HepG2 (cell line): Measurements from ENCODE around the gene ESPNL. TPM values are rescaled to one million over a fixed set of nuclear protein-coding genes. Genes with fewer than 3 reads are reported as not detected.

Experiments used
- AKAP8 ChIP-seq: sonication (generic); formaldehyde crosslinking; IDR thresholded peaks from 2 replicates; pipeline ENCODE4 v1.5.1; 2020; ENCODE audit warnings: mild to moderate bottlenecking, missing genetic modification reagents
- KDM4B ChIP-seq: sonication (generic); formaldehyde crosslinking; IDR thresholded peaks from 2 replicates; pipeline ENCODE4 v1.4.0; 2020; ENCODE audit warnings: missing genetic modification reagents
- KLF12 ChIP-seq: sonication (generic); formaldehyde crosslinking; IDR thresholded peaks from 2 replicates; pipeline ENCODE4 v1.4.0; 2020; ENCODE audit warnings: missing genetic modification reagents, borderline replicate concordance
- KLF15 ChIP-seq: sonication (generic); formaldehyde crosslinking; IDR thresholded peaks from 2 replicates; pipeline ENCODE4 v1.8.1; 2023; ENCODE audit warnings: borderline replicate concordance, mild to moderate bottlenecking, inconsistent platforms, missing genetic modification reagents, mixed read lengths
- KMT2A ChIP-seq: sonication (generic); formaldehyde crosslinking; IDR thresholded peaks from 2 replicates; pipeline ENCODE4 v1.4.0; 2020; ENCODE audit warnings: missing genetic modification reagents
- MEIS1 ChIP-seq: sonication (generic); formaldehyde crosslinking; IDR thresholded peaks from 2 replicates; pipeline ENCODE4 v1.9.0; 2021; ENCODE audit warnings: mild to moderate bottlenecking, missing genetic modification reagents, moderate library complexity, borderline replicate concordance
- SMAD3 ChIP-seq: sonication (generic); formaldehyde crosslinking; IDR thresholded peaks from 2 replicates; pipeline ENCODE4 v1.4.0; 2020; ENCODE audit warnings: missing genetic modification reagents
- SRY ChIP-seq: sonication (generic); formaldehyde crosslinking; IDR thresholded peaks from 2 replicates; pipeline ENCODE4 v1.8.0; 2022; ENCODE audit warnings: mild to moderate bottlenecking, missing genetic modification reagents
- XBP1 ChIP-seq: sonication (generic); formaldehyde crosslinking; IDR thresholded peaks from 2 replicates; pipeline ENCODE4 v1.5.0; 2020; ENCODE audit warnings: missing genetic modification reagents
- ZNF160 ChIP-seq: sonication (generic); formaldehyde crosslinking; IDR thresholded peaks from 2 replicates; pipeline ENCODE4 v1.8.0; 2022; ENCODE audit warnings: mild to moderate bottlenecking, inconsistent platforms, missing genetic modification reagents
- ZNF253 ChIP-seq: sonication (generic); formaldehyde crosslinking; IDR thresholded peaks from 2 replicates; pipeline ENCODE4 v1.8.0; 2022; ENCODE audit warnings: mild to moderate bottlenecking, missing genetic modification reagents, borderline replicate concordance
- ZNF30 ChIP-seq: sonication (generic); formaldehyde crosslinking; IDR thresholded peaks from 2 replicates; pipeline ENCODE4 v1.5.0; 2020; ENCODE audit warnings: mild to moderate bottlenecking, missing genetic modification reagents
- ZNF891 ChIP-seq: sonication (generic); formaldehyde crosslinking; IDR thresholded peaks from 2 replicates; pipeline ENCODE4 v1.5.0; 2020; ENCODE audit warnings: mild to moderate bottlenecking, missing genetic modification reagents
- polyA plus RNA-seq, 8 experiments: library from polyadenylated mRNA; depleted of rRNA in 3 of 8; stranded (reverse) in 7 of 8; unstranded in 1 of 8; fragments of >200 nt; fragmentation: Illumina TruSeq in 4 of 8; extraction: Trizol in 4 of 8; gene quantifications; 2 replicates each; pipeline versions ENCODE4 v1.2.1 to v1.2.3, GENCODE V29; 2011 to 2016; ENCODE audit warnings: low read depth in 4 of 8, missing spikeins in 1 of 8, mixed read lengths in 1 of 8; ENCODE audit not compliant: insufficient read depth in 1 of 8
- total RNA-seq, 5 experiments: library from RNA; depleted of rRNA; stranded (reverse); fragments of >200 nt; fragmentation: Illumina TruSeq; extraction: Trizol; gene quantifications; 2 replicates each; pipeline ENCODE4 v1.2.3, GENCODE V29; 2016; ENCODE audit warnings: low read depth in 1 of 5
- TF ChIP-seq, protein P1 (sequence below): sonication (generic); formaldehyde crosslinking; IDR thresholded peaks from 2 replicates; pipeline ENCODE4 v1.5.1; 2020; ENCODE audit warnings: mild to moderate bottlenecking, missing genetic modification reagents, moderate library complexity
- TF ChIP-seq, protein P2 (sequence below): sonication (generic); formaldehyde crosslinking; IDR thresholded peaks from 2 replicates; pipeline ENCODE4 v1.5.0; 2020; ENCODE audit warnings: missing genetic modification reagents
- TF ChIP-seq, protein P3 (sequence below): sonication (generic); formaldehyde crosslinking; IDR thresholded peaks from 2 replicates; pipeline ENCODE4 v1.5.0; 2020; ENCODE audit warnings: missing genetic modification reagents
- TF ChIP-seq, protein P4 (sequence below): sonication (generic); formaldehyde crosslinking; IDR thresholded peaks from 2 replicates; pipeline ENCODE4 v1.8.0; 2022; ENCODE audit warnings: mild to moderate bottlenecking, missing genetic modification reagents, borderline replicate concordance
- TF ChIP-seq, protein P5 (sequence below): sonication (generic); formaldehyde crosslinking; IDR thresholded peaks from 2 replicates; pipeline ENCODE4 v1.4.0; 2020; ENCODE audit warnings: low read depth, mild to moderate bottlenecking, missing genetic modification reagents
- TF ChIP-seq, protein P6 (sequence below): sonication (generic); formaldehyde crosslinking; IDR thresholded peaks from 2 replicates; pipeline ENCODE4 v1.5.1; 2020; ENCODE audit warnings: mild to moderate bottlenecking, missing genetic modification reagents

Gene ESPNL
- total and polyA plus RNA-seq, 2 of the 13 experiments (the other 11 are each of a cell fraction or from before 2014, with no cell fraction given): 0.45 to 0.80 TPM

DNA sequence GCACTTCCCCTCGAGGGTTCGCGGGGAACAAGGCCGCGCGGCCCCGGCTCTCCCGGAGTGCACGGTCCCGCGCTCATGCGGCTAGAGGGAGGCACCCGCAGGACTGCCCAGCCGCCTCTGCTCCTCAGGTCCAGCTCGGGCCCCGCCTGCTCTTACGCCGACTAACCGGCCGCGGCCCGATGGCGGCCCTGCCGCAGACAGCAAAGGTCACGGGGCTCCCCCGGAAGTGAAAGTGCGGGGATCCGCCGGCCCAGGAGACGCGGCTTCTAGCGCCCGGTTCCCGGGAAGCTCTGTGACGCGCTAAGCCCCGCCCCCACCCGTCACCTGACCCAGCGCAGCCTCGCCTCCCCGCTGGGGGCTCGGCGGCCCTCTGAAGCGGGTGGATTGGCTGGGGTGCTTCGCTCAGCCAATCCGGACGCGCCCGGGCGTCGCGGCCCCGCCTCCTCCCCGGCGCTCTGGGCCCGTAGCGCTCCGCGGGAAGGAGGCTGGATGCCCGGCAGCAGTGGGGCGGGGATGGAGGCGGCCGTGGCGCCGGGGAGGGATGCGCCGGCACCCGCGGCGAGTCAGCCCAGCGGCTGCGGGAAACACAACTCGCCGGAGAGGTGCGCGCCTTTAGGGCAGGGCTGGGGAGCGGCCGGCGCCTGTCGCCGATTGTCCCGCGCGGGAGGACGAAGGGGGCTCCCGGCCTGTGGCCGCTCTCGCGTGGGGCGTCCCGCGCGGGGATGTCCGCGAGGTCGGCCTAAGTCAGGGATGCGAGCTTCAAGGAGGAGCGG, 39.4 kb upstream of the ESPNL start, which contains the start of gene SCLY (continued):
- TF ChIP-seq, protein P1, sequence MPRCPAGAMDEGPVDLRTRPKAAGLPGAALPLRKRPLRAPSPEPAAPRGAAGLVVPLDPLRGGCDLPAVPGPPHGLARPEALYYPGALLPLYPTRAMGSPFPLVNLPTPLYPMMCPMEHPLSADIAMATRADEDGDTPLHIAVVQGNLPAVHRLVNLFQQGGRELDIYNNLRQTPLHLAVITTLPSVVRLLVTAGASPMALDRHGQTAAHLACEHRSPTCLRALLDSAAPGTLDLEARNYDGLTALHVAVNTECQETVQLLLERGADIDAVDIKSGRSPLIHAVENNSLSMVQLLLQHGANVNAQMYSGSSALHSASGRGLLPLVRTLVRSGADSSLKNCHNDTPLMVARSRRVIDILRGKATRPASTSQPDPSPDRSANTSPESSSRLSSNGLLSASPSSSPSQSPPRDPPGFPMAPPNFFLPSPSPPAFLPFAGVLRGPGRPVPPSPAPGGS: peak; percentile 82
- peak; percentile 84; the same call in 1 of the 2 replicates for TF ChIP-seq SMAD3
- TF ChIP-seq XBP1: no peak
- no peak for TF ChIP-seq ZNF30 (CRISPR knock-in tag)
- TF ChIP-seq MEIS1: peak; percentile 43; the same call in 1 of the 2 replicates
- no peak for TF ChIP-seq KLF12
- TF ChIP-seq ZNF891 (CRISPR knock-in tag): peak; percentile 75; the same call in 1 of the 2 replicates
- TF ChIP-seq KMT2A (CRISPR knock-in tag): peak; percentile 97
- TF ChIP-seq KLF15 (CRISPR knock-in tag): peak; percentile 76; the same call in 1 of the 2 replicates
- TF ChIP-seq, protein P2, sequence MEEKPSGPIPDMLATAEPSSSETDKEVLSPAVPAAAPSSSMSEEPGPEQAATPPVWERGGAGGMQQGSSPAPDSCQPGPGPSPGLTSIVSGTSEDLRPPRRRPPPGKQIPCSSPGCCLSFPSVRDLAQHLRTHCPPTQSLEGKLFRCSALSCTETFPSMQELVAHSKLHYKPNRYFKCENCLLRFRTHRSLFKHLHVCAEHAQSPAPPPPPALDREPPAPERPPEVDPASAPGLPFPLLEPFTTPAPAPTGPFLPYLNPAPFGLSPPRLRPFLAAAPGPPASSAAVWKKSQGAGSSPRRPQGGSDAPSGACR (CRISPR knock-in tag): peak; percentile 85; the same call in 1 of the 2 replicates
- peak; percentile 5; the same call in 1 of the 2 replicates for TF ChIP-seq ZNF160
- TF ChIP-seq ZNF253 (CRISPR knock-in tag): peak; percentile 96; the same call in 1 of the 2 replicates
- TF ChIP-seq, protein P3, sequence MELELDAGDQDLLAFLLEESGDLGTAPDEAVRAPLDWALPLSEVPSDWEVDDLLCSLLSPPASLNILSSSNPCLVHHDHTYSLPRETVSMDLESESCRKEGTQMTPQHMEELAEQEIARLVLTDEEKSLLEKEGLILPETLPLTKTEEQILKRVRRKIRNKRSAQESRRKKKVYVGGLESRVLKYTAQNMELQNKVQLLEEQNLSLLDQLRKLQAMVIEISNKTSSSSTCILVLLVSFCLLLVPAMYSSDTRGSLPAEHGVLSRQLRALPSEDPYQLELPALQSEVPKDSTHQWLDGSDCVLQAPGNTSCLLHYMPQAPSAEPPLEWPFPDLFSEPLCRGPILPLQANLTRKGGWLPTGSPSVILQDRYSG (CRISPR knock-in tag): 0 out of 2 replicates have a peak, but pooled peaks have one; percentile 62
- TF ChIP-seq, protein P4, sequence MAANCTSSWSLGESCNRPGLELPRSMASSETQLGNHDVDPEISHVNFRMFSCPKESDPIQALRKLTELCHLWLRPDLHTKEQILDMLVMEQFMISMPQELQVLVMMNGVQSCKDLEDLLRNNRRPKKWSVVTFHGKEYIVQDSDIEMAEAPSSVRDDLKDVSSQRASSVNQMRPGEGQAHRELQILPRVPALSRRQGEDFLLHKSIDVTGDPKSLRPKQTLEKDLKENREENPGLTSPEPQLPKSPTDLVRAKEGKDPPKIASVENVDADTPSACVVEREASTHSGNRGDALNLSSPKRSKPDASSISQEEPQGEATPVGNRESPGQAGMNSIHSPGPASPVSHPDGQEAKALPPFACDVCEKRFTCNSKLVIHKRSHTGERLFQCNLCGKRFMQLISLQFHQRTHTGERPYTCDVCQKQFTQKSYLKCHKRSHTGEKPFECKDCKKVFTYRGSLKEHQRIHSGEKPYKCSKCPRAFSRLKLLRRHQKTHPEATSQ (CRISPR knock-in tag): no peak
- peak; percentile 61 for TF ChIP-seq SRY (CRISPR knock-in tag)
- TF ChIP-seq, protein P5, sequence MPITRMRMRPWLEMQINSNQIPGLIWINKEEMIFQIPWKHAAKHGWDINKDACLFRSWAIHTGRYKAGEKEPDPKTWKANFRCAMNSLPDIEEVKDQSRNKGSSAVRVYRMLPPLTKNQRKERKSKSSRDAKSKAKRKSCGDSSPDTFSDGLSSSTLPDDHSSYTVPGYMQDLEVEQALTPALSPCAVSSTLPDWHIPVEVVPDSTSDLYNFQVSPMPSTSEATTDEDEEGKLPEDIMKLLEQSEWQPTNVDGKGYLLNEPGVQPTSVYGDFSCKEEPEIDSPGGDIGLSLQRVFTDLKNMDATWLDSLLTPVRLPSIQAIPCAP (CRISPR knock-in tag): no peak; the same call in 1 of the 2 replicates
- TF ChIP-seq, protein P6, sequence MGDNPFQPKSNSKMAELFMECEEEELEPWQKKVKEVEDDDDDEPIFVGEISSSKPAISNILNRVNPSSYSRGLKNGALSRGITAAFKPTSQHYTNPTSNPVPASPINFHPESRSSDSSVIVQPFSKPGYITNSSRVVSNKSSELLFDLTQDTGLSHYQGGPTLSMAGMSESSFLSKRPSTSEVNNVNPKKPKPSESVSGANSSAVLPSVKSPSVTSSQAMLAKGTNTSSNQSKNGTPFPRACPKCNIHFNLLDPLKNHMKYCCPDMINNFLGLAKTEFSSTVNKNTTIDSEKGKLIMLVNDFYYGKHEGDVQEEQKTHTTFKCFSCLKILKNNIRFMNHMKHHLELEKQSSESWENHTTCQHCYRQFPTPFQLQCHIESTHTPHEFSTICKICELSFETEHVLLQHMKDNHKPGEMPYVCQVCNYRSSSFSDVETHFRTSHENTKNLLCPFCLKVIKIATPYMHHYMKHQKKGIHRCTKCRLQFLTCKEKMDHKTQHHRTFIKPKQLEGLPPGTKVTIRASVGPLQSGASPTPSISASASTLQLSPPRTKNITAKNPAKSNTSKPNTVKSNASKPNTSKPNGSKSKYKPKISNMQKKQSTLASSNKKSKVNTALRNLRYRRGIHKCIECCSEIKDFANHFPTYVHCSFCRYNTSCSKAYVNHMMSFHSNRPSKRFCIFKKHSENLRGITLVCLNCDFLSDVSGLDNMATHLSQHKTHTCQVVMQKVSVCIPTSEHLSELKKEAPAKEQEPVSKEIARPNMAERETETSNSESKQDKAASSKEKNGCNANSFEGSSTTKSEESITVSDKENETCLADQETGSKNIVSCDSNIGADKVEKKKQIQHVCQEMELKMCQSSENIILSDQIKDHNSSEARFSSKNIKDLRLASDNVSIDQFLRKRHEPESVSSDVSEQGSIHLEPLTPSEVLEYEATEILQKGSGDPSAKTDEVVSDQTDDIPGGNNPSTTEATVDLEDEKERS (CRISPR knock-in tag): peak; percentile 70; the same call in 1 of the 2 replicates
- TF ChIP-seq KDM4B (CRISPR knock-in tag): peak; percentile 61; the same call in 1 of the 2 replicates
- peak; percentile 44; the same call in 1 of the 2 replicates for TF ChIP-seq AKAP8
